Activated T-cell treated with anti-CD3 and anti-CD28 coated beads for 48 hours (primary cell): ENCODE data around the gene PLPP4.
"Not testable (repeated sequence)": the region's sequence is repeated elsewhere in the genome, so short reads cannot be mapped to it uniquely, and the experiment has no call there.

Experiments
- DNase-seq: peaks from one replicate; pipeline ENCODE4 v3.0.0-alpha.2; 2020; ENCODE audit warnings: low read depth

The PLPP4 gene

GRCh38 chr10:120490288-120490687 lies 33.3 kb downstream of the PLPP4 start:
- DNase-seq, result no peak

- DNase-seq, result no peak
Observed at GRCh38 chr10:120492346-120492745, 35.3 kb downstream of the PLPP4 start.

DNA sequence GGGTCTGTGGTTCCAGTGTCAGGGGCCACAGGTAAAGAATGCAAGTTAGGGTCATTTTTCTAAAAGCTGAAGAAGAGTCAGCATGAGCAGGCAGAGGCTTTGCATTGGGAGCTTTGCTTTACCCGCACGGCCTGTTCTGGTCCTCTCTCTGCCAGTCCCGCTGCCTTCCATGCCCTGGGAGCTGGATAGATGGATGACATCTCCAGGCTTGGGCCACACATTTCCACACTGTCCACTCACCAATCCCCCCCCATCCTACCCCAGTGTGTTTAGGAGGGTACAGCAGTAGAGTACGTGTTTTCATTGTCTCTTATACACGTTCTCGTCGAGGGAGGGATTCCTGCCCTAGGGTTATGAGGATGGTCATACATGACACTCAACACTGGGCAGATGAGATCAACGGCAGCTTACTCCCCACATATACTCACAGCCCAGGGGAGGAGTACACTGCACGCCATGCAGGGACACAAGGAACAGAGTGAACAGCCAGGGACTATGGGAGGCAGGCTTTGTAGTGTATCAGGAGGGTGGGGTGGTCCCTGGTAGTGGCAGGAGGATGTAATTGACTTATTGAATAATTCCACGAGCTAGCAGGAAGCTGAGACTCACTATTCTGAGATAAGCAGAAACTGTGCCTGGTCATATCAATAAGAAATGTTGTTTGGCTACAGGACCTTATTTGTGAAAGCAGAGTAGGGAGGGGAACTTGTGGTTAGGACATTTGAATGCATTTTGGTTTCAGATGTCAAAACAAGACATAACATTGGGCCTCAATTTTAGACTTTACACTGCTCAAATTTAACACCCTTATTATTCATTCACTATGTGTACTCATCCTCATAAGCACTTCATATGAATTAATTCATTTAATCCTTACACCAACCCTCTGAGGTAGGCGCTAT lies 36.6 kb downstream of the PLPP4 start:
- no peak for DNase-seq

- no peak for DNase-seq
Observed at GRCh38 chr10:120494313-120494710, 37.3 kb downstream of the PLPP4 start.

DNA sequence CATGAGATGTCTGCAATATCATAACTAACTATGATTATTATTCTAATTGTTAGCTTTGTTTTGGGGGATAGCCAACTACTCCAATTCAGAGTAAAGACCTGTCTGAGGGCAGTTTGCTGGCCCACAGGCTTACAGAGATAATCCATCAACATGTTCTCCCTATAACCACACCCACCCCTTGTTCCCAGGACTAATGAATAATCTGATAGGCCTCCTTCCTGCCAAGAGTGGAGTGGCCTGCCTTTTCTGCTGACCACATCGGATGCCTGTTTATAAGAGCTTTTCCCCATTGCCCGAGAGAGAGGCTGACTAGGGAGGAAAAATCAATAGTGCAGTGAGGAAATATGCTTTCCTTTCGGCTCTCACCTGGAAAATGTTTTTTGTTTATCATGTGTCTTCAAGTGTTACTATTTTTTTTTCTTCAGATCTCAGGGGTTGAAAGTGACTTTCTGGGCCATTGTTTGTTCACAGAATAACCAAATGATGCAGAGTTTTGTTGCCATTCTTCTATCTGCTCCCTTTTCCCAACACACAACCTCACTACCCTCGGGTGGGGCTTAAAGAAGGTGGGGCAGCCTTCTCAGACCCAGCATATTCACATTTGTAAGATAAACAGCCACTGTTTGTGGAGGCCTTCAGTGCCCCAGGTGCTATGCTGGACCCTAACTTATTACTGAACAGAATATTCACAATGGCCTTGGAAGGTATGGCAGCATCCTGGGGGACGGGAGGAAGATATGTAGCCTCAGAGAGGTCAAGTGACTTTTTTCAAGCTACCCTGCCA lies 38.4 kb downstream of the PLPP4 start:
- no peak for DNase-seq

DNA sequence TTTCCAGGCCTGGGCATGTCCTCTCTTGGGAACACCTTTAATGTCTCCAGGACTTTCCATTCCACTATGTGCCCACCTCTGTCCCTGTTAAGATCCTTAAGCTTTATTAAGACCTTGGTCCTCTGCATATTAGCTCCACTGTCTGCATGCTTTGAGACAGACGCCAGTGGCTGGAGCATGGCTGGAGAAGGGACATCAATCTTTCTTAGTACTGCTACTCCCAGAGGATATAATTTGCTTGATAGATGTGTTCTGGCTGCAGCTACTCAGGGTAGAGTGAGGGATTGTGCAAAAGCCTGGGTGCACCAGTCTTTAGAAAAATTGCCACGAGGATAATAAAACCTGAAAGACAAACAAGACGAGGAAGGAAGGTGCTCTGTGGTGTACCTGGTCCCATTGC lies 42.9 kb downstream of the PLPP4 start:
- no peak for DNase-seq

DNA sequence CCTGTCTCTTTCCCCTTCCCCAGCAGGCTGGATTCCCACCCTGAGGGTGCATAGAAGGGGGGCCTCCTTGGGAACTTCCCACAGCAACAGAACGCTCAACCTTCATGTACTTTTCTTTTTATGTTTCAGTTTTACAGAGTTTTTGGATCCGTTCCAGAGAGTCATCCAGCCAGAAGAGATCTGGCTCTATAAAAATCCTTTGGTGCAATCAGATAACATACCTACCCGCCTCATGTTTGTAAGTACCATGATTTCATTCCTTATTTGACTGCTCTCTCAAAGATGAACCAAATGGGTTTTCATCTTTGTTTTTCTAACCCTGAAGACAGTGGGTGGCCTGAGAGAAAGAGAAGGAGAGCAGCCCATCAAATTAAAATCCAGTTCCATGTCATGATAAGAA lies 46.7 kb downstream of the PLPP4 start:
- DNase-seq, result no peak

GRCh38 chr10:120504227-120504626 lies 47.2 kb downstream of the PLPP4 start:
- DNase-seq, result not testable (repeated sequence)

- no peak for DNase-seq
Observed at GRCh38 chr10:120505056-120505455, 48.0 kb downstream of the PLPP4 start.

- DNase-seq, result no peak
Observed at GRCh38 chr10:120505866-120506265, 48.8 kb downstream of the PLPP4 start.

GRCh38 chr10:120506674-120507073 lies 49.6 kb downstream of the PLPP4 start:
- no peak for DNase-seq

- no peak for DNase-seq
Observed at GRCh38 chr10:120507175-120507574, 50.1 kb downstream of the PLPP4 start.

GRCh38 chr10:120507651-120508050 lies 50.6 kb downstream of the PLPP4 start:
- DNase-seq, result no peak

- DNase-seq, result peak; percentile 2
Observed at GRCh38 chr10:120508393-120508792, 51.4 kb downstream of the PLPP4 start.

- no peak for DNase-seq
Observed at GRCh38 chr10:120508966-120509365, 51.9 kb downstream of the PLPP4 start.

DNA sequence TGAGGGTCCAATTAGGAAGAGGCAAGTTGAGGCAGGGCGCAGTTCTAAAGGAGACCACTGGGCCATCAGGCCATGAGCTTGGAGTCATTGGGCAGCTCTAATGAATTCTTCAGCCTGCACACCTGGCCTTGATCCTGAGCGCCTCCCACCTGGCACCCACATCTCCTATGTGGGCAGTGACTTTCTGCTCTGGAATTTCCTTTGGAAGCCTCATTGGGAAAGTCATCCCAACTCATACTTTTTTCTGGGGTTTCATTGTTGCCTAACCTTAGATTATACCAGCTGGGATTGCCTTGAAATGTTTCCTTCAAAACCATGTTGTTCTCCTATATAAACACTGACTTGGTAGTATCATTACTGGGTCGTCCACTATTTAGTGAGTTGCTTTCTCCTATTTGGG lies 54.1 kb downstream of the PLPP4 start:
- DNase-seq, result no peak

DNA sequence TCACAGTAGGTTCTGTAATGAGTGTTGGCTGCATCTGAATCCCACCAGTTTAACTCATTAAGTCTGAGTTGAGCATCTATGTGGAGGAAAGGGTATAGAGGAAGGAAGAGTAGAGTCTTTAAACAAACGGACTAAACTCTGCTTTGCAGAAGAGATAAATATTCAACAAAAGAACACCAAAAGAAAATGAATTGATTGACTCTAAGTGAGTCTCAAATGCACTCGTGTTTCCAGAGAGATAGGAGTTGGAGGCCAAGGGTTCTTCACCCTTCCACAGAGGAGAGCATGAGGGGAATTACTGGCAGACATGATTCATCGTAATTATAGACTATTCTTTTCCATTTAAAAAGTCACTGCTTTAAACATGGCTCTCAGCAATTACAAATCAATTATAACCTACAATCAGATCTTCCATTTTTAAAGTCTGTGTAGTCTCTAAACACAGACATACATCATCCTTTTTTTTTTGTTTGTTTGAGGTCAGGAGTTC lies 56.3 kb downstream of the PLPP4 start:
- DNase-seq, result no peak

DNA sequence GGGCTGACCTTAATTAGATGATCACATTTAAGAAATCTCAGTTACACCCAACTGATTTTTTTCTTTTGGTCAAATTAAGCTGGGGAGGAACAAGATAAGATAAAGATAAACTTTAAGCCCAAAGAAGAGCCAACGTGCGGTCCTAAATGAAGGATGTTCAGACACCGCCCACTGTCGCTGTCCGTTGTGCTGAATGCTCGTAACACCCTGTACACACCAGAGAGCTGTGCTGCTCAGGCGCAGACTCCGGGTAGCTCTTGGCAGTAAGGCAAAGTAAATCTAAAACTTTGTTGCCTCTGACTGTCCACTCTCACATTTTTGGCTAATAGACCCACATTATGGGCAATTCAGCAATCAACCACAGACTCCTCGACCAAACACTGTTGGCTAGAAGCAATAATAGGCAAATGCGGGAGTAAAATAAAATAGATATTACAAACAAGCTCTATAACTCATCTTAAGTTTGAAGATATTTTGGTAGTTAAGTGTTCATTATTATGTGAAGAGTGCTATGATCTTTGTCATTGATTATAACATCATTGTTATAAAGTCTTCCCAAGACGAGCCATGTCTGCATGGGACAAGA lies 57.1 kb downstream of the PLPP4 start:
- DNase-seq, result peak; percentile 1

- no peak for DNase-seq
Observed at GRCh38 chr10:120514959-120515358, 57.9 kb downstream of the PLPP4 start.

- no peak for DNase-seq
Observed at GRCh38 chr10:120515741-120516140, 58.7 kb downstream of the PLPP4 start.

DNA sequence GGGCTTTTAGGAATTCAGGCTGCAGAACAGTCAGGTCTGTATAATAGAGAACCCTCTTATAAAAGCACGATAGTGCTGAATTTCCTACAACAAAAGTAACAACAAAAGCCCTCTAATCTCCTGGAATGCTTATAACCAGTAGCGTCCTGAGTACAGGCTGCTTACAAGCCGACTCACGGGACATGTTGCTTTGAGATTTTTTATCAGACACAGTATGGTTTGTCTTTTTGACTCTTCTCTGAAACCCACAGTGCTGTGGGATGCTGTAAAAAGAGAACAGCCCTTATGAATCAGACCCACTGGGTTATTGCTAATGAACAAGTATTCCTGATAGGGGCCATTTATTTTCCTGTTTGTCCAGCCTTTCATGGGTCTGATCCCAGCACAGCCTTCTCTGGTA lies 59.4 kb downstream of the PLPP4 start:
- DNase-seq, result no peak

DNA sequence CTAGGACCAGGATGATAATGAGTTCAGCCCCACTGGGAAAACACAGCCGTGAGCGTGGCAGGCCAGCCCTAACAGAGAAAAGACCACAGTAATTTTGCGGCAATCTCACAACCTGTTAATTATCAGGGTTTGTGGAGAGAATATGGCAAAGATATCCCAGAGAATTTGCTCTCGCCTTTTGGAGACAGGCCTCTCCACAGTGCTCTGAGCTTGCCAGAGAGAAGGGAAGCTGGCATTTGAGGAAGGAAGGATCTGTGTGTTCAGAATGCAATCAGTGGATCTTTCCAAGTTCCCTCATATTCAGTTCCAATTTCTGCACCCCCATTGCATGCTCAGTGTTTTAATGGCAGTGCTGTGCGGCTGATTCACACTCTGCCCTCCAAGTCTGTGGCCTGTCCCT lies 60.2 kb downstream of the PLPP4 start:
- no peak for DNase-seq
